WTC11 (cell line): ENCODE data around the gene AVEN.

Experiments
- ESRRA ChIP-seq: sonication (generic); formaldehyde crosslinking; IDR thresholded peaks from 2 replicates; pipeline ENCODE4 v1.8.1; 2022; ENCODE audit warnings: mild to moderate bottlenecking, missing genetic modification reagents, borderline replicate concordance
- JUN ChIP-seq: sonication (generic); formaldehyde crosslinking; IDR thresholded peaks from 2 replicates; pipeline ENCODE4 v1.8.0; 2023; ENCODE audit warnings: mild to moderate bottlenecking, missing genetic modification reagents
- TCF7 ChIP-seq: sonication (generic); formaldehyde crosslinking; IDR thresholded peaks from 2 replicates; pipeline ENCODE4 v1.8.0; 2022; ENCODE audit warnings: mild to moderate bottlenecking, low read depth, missing genetic modification reagents, moderate library complexity
- TP53 ChIP-seq: sonication (generic); formaldehyde crosslinking; IDR thresholded peaks from 2 replicates; pipeline ENCODE4 v1.8.1; 2023; ENCODE audit warnings: mild to moderate bottlenecking, missing genetic modification reagents
- ZNF121 ChIP-seq: sonication (generic); formaldehyde crosslinking; IDR thresholded peaks from 2 replicates; pipeline ENCODE4 v1.8.0; 2023; ENCODE audit warnings: missing genetic modification reagents
- ZNF263 ChIP-seq: sonication (generic); formaldehyde crosslinking; IDR thresholded peaks from 2 replicates; pipeline ENCODE4 v1.8.1; 2022; ENCODE audit warnings: low read depth, mild to moderate bottlenecking, moderate library complexity, missing genetic modification reagents
- ZNF317 ChIP-seq: sonication (generic); formaldehyde crosslinking; IDR thresholded peaks from 2 replicates; pipeline ENCODE4 v1.8.1; 2023; ENCODE audit warnings: low read depth, mild to moderate bottlenecking, moderate library complexity, missing genetic modification reagents, borderline replicate concordance
- TF ChIP-seq, protein P1 (sequence below): sonication (generic); formaldehyde crosslinking; IDR thresholded peaks from 2 replicates; pipeline ENCODE4 v1.8.1; 2023; ENCODE audit warnings: mild to moderate bottlenecking, missing genetic modification reagents, moderate library complexity
- TF ChIP-seq, protein P2 (sequence below): fragments of 200-600 bp; IDR thresholded peaks from 2 replicates; pipeline ENCODE4 v1.8.0; 2022; ENCODE audit warnings: antibody characterized with exemption
- TF ChIP-seq, protein P3 (sequence below): sonication (generic); formaldehyde crosslinking; IDR thresholded peaks from 2 replicates; pipeline ENCODE4 v1.8.0; 2022; ENCODE audit warnings: mild to moderate bottlenecking, missing genetic modification reagents
- TF ChIP-seq, protein P4 (sequence below): sonication (generic); formaldehyde crosslinking; IDR thresholded peaks from 2 replicates; pipeline ENCODE4 v1.8.1; 2022; ENCODE audit warnings: low read depth, missing genetic modification reagents, borderline replicate concordance

DNA sequence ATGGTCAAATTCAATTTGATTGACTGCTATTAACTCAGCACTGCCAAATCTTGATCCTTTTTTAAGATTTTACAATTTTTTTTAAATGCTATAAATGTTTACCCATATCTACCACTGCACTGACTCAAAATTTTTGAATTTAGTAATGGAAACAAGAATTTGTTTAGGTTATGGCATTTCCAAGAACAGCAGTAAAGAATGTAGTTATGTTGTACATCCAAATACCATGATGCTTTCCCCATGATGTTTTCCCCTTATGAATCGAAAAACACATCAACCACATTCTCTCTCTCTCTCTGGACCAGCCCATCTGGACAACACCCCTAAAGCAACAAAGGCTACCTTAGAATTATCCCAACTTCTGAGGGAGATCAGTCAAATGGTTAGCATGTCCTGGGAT, 56.5 kb downstream of the AVEN start:
- TF ChIP-seq, protein P1, sequence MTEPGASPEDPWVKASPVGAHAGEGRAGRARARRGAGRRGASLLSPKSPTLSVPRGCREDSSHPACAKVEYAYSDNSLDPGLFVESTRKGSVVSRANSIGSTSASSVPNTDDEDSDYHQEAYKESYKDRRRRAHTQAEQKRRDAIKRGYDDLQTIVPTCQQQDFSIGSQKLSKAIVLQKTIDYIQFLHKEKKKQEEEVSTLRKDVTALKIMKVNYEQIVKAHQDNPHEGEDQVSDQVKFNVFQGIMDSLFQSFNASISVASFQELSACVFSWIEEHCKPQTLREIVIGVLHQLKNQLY (CRISPR knock-in tag), result no peak
- TF ChIP-seq, protein P2, sequence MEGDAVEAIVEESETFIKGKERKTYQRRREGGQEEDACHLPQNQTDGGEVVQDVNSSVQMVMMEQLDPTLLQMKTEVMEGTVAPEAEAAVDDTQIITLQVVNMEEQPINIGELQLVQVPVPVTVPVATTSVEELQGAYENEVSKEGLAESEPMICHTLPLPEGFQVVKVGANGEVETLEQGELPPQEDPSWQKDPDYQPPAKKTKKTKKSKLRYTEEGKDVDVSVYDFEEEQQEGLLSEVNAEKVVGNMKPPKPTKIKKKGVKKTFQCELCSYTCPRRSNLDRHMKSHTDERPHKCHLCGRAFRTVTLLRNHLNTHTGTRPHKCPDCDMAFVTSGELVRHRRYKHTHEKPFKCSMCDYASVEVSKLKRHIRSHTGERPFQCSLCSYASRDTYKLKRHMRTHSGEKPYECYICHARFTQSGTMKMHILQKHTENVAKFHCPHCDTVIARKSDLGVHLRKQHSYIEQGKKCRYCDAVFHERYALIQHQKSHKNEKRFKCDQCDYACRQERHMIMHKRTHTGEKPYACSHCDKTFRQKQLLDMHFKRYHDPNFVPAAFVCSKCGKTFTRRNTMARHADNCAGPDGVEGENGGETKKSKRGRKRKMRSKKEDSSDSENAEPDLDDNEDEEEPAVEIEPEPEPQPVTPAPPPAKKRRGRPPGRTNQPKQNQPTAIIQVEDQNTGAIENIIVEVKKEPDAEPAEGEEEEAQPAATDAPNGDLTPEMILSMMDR, result no peak
- TF ChIP-seq ZNF263 (CRISPR knock-in tag) (no peak), ESRRA (CRISPR knock-in tag) (no peak), TP53 (no peak), ZNF317 (CRISPR knock-in tag) (no peak), TCF7 (CRISPR knock-in tag) (no peak), ZNF121 (CRISPR knock-in tag) (no peak), JUN (no peak)
- TF ChIP-seq, protein P3, sequence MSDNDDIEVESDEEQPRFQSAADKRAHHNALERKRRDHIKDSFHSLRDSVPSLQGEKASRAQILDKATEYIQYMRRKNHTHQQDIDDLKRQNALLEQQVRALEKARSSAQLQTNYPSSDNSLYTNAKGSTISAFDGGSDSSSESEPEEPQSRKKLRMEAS (CRISPR knock-in tag), result no peak
- TF ChIP-seq, protein P4, sequence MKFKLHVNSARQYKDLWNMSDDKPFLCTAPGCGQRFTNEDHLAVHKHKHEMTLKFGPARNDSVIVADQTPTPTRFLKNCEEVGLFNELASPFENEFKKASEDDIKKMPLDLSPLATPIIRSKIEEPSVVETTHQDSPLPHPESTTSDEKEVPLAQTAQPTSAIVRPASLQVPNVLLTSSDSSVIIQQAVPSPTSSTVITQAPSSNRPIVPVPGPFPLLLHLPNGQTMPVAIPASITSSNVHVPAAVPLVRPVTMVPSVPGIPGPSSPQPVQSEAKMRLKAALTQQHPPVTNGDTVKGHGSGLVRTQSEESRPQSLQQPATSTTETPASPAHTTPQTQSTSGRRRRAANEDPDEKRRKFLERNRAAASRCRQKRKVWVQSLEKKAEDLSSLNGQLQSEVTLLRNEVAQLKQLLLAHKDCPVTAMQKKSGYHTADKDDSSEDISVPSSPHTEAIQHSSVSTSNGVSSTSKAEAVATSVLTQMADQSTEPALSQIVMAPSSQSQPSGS (CRISPR knock-in tag), result no peak
